Measurements from ENCODE around the gene ATP2B2. TPM values are rescaled to one million over a fixed set of nuclear protein-coding genes. Genes with fewer than 3 reads are reported as not detected.

Gene ATP2B2
- total RNA-seq, 2 donors from 2014 or later: 0.07 to 0.11 TPM

- Histone ChIP-seq H3K9ac (ENCODE audit: low read depth in 2 of 2, low read length in 2 of 2) (no peak overlapping the region), H3K27ac (no peak overlapping the region), H3K27me3 (no peaks in the 10 kb centered on the region), H3K4me3 (no peak overlapping the region), H3K36me3 (no peaks in the 10 kb centered on the region), H3K4me1 (no peaks in the 10 kb centered on the region), H3K9me3 (no peaks in the 10 kb centered on the region)
- intact Hi-C loops (cut with DNase I): no loop called here
- TF ChIP-seq CTCF (IDR thresholded peaks at IDR 0.05): no peak
- no peak for DNase-seq
These were observed 154.9 kb downstream of the ATP2B2 start for GRCh38 chr3:10350324-10350985.

GRCh38 chr3:10349801-10350200 lies 155.6 kb downstream of the ATP2B2 start:
- Histone ChIP-seq H3K27me3 (no peaks in the 10 kb centered on the region), H3K9ac (ENCODE audit: low read depth in 2 of 2, low read length in 2 of 2) (no peak overlapping the region), H3K27ac (no peak overlapping the region), H3K9me3 (no peaks in the 10 kb centered on the region), H3K4me3 (no peak overlapping the region), H3K36me3 (no peaks in the 10 kb centered on the region), H3K4me1 (no peaks in the 10 kb centered on the region)
- TF ChIP-seq CTCF (IDR thresholded peaks at IDR 0.05): no peak
- no peak for DNase-seq
- intact Hi-C loops (cut with DNase I): no loop called here

GRCh38 chr3:10348404-10348721 lies 157.0 kb downstream of the ATP2B2 start:
- no peak for TF ChIP-seq CTCF (IDR thresholded peaks at IDR 0.05)
- Histone ChIP-seq H3K9ac (ENCODE audit: low read depth in 2 of 2, low read length in 2 of 2) (no peak overlapping the region), H3K27ac (no peak overlapping the region), H3K36me3 (no peaks in the 10 kb centered on the region), H3K9me3 (no peaks in the 10 kb centered on the region), H3K4me3 (no peak overlapping the region), H3K27me3 (no peaks in the 10 kb centered on the region), H3K4me1 (no peaks in the 10 kb centered on the region)
- no peak for DNase-seq
- intact Hi-C loops (cut with DNase I): no loop called here

- no peak for TF ChIP-seq CTCF (IDR thresholded peaks at IDR 0.05)
- H3K4me1 ChIP-seq: no peaks in the 10 kb centered on the region
- no peak for DNase-seq
- H3K27me3 ChIP-seq: no peaks in the 10 kb centered on the region
- H3K4me3 ChIP-seq: no peak overlapping the region
- no peak overlapping the region for H3K9ac ChIP-seq (ENCODE audit: low read depth in 2 of 2, low read length in 2 of 2)
- no peaks in the 10 kb centered on the region for H3K9me3 ChIP-seq
- intact Hi-C loops (cut with DNase I): no loop called here
- no peaks in the 10 kb centered on the region for H3K36me3 ChIP-seq
- no peak overlapping the region for H3K27ac ChIP-seq
These were observed 157.6 kb downstream of the ATP2B2 start for GRCh38 chr3:10347648-10348403.

- Histone ChIP-seq H3K27ac (no peak overlapping the region), H3K4me3 (no peak overlapping the region), H3K36me3 (no peaks in the 10 kb centered on the region), H3K9ac (ENCODE audit: low read depth in 2 of 2, low read length in 2 of 2) (no peak overlapping the region), H3K4me1 (no peaks in the 10 kb centered on the region), H3K27me3 (no peaks in the 10 kb centered on the region), H3K9me3 (no peaks in the 10 kb centered on the region)
- no peak for DNase-seq
- intact Hi-C loops (cut with DNase I): loop anchor here (2.0 kb wide), 1 partner anchor 393 kb away; no protein-coding TSS in a partner anchor
- no peak for TF ChIP-seq CTCF (IDR thresholded peaks at IDR 0.05)
These were observed 159.5 kb downstream of the ATP2B2 start for GRCh38 chr3:10345911-10346310.
